ENCODE data around the gene IKZF2.

GRCh38 chr2:212991120-212991519, 160.3 kb downstream of the IKZF2 start:
- TF ChIP-seq CTCF (IDR thresholded peaks at IDR 0.05; ENCODE audit: low read depth, low read length) (no peak), MAX (IDR thresholded peaks at IDR 0.05; ENCODE audit: low read depth, low read length) (no peak), POLR2A (IDR thresholded peaks at IDR 0.05; ENCODE audit: extremely low read depth, insufficient read length) (no peak)
